Keratinocyte (primary cell): ENCODE results near the gene FAAH. TPM values are rescaled to one million over a fixed set of nuclear protein-coding genes. Genes with fewer than 3 reads are reported as not detected.
A peak's percentile ranks its signal among the peaks of the same experiment; 100 is the strongest.

Experiments
- DNase-seq: peaks from one replicate; pipeline ENCODE4 v3.0.0-alpha.2; 2011; ENCODE audit warnings: low read depth, missing footprints, low spot score
- FAIRE-seq: peaks from 2 replicates; lab custom pipeline; 2011; peaks lifted over from hg19 to GRCh38; lab: Jason Lieb, UNC
- H2AFZ ChIP-seq: 2 replicates; pipeline ENCODE4 v1.6.0; 2012; ENCODE audit warnings: low read length, control low read depth, inconsistent platforms; ENCODE audit not compliant: control insufficient read depth
- H3K27ac ChIP-seq: 2 replicates; pipeline ENCODE4 v1.5.1; 2011; ENCODE audit warnings: low read length; ENCODE audit not compliant: control insufficient read depth, insufficient read depth
- H3K27me3 ChIP-seq: 3 replicates; pipeline ENCODE4 v1.6.0; 2011; ENCODE audit warnings: low read length; ENCODE audit not compliant: control insufficient read depth, insufficient read depth; ENCODE audit errors: extremely low read depth
- H3K36me3 ChIP-seq, 2 experiments: 2 replicates in 1 of 2; 3 replicates in 1 of 2; pipeline ENCODE4 v1.5.1; 2011; ENCODE audit warnings: low read length in 2 of 2, mild to moderate bottlenecking in 1 of 2; ENCODE audit not compliant: control insufficient read depth in 2 of 2, insufficient read depth in 2 of 2; ENCODE audit errors: extremely low read depth in 1 of 2
- H3K4me1 ChIP-seq: 3 replicates; pipeline ENCODE4 v1.5.1; 2011; ENCODE audit warnings: low read length; ENCODE audit not compliant: control insufficient read depth, insufficient read depth; ENCODE audit errors: extremely low read depth
- H3K4me2 ChIP-seq: 3 replicates; pipeline ENCODE4 v1.6.0; 2011; ENCODE audit warnings: low read depth, low read length; ENCODE audit not compliant: control insufficient read depth, insufficient read depth; ENCODE audit errors: extremely low read depth
- H3K4me3 ChIP-seq, 3 experiments: fragments of 200-600 bp in 1 of 3; sonication (generic) in 1 of 3; 2 replicates in 2 of 3; 3 replicates in 1 of 3; pipeline ENCODE4 v1.5.1; 2011 to 2016; ENCODE audit warnings: low read length in 3 of 3, mild to moderate bottlenecking in 3 of 3, control low read depth in 2 of 3, inconsistent platforms in 1 of 3, low read depth in 1 of 3, mixed read lengths in 1 of 3, mixed run types in 1 of 3, moderate library complexity in 1 of 3; ENCODE audit not compliant: control insufficient read depth in 2 of 3, insufficient read depth in 2 of 3; ENCODE audit errors: extremely low read depth in 1 of 3
- H3K79me2 ChIP-seq: 2 replicates; pipeline ENCODE4 v1.6.0; 2012; ENCODE audit warnings: low read length; ENCODE audit not compliant: control insufficient read depth, insufficient read depth
- H3K9ac ChIP-seq: 3 replicates; pipeline ENCODE4 v1.6.0; 2011; ENCODE audit warnings: low read length; ENCODE audit not compliant: control insufficient read depth, insufficient read depth; ENCODE audit errors: extremely low read depth
- H3K9me1 ChIP-seq: 3 replicates; pipeline ENCODE4 v1.6.0; 2011; ENCODE audit warnings: low read length; ENCODE audit not compliant: control insufficient read depth, insufficient read depth; ENCODE audit errors: extremely low read depth
- H3K9me3 ChIP-seq: 2 replicates; pipeline ENCODE4 v1.5.1; 2012; ENCODE audit warnings: low read depth, low read length; ENCODE audit not compliant: control insufficient read depth
- H4K20me1 ChIP-seq: 3 replicates; pipeline ENCODE4 v1.6.0; 2011; ENCODE audit warnings: low read length; ENCODE audit not compliant: control insufficient read depth, insufficient read depth; ENCODE audit errors: extremely low read depth
- CTCF ChIP-seq, 3 experiments: IDR thresholded peaks in 1 of 3; conservative IDR thresholded peaks in 1 of 3; optimal IDR thresholded peaks in 1 of 3; 2 replicates in 2 of 3; 3 replicates in 1 of 3; pipeline versions ENCODE3 to v1.5.1; 2011; ENCODE audit warnings: low read length in 3 of 3, mild to moderate bottlenecking in 3 of 3, moderate library complexity in 2 of 3, control low read depth in 1 of 3, inconsistent platforms in 1 of 3; ENCODE audit not compliant: insufficient read depth in 2 of 3; ENCODE audit errors: extremely low read depth in 1 of 3
- EZH2 ChIP-seq: IDR thresholded peaks from one replicate; pipeline ENCODE4 v1.6.1; 2012; ENCODE audit warnings: inconsistent platforms, mild to moderate bottlenecking, low read length, moderate library complexity
- dilution Hi-C: fragments of 300-500 bp; cut with MboI; formaldehyde crosslinking; loops from one replicate; pipeline ENCODE4 v1.7.0; 2020; ENCODE audit warnings: low sequenced_read_pairs; ENCODE audit not compliant: extremely low pct_ligation_motif_present
- polyA plus RNA-seq, 5 experiments: library from polyadenylated mRNA; depleted of rRNA in 3 of 5; stranded (reverse) in 3 of 5; stranded (forward) in 1 of 5; unstranded in 1 of 5; fragments of >200 nt; gene quantifications; 1 replicate in 1 of 5; 2 replicates in 3 of 5; 3 replicates in 1 of 5; pipeline versions ENCODE4 v1.2.1 to v1.2.3, GENCODE V29; 2011 to 2012; ENCODE audit warnings: missing spikeins in 2 of 5, low read depth in 1 of 5, low replicate concordance in 1 of 5

Gene FAAH
- polyA plus RNA-seq, 1 donor (not counting 4 experiments of a cell fraction or from before 2014, with no cell fraction given), result 5.3 TPM

GRCh38 chr1:46401964-46402626 is 8.0 kb downstream of the FAAH start:
- Histone ChIP-seq H3K36me3 (peaks cover 0 to 2% of the 10 kb centered on the region in 2 experiments), H4K20me1 (no peaks in the 10 kb centered on the region), H3K27ac (no peak overlapping the region), H3K27me3 (no peaks in the 10 kb centered on the region), H3K4me3 (no peak overlapping the region), H3K4me1 (peaks cover 16% of the 10 kb centered on the region), H3K9me1 (peaks cover 4% of the 10 kb centered on the region), H2AFZ (peak overlapping the region; percentile 35), H3K4me2 (peak overlapping the region; percentile 37), H3K9ac (no peak overlapping the region), H3K9me3 (no peaks in the 10 kb centered on the region), H3K79me2 (no peaks in the 10 kb centered on the region)
- FAIRE-seq, result peak; percentile 94
- no peak for TF ChIP-seq CTCF (optimal IDR thresholded peaks at IDR 0.05 in 1 of 3, IDR thresholded peaks at IDR 0.05 in 1 of 3, conservative IDR thresholded peaks at IDR 0.05 in 1 of 3; ENCODE audit: extremely low read depth in 1 of 3, insufficient read depth in 2 of 3, low read length in 3 of 3)
- no peak for TF ChIP-seq EZH2
- dilution Hi-C loops, result no loop called here
- DNase-seq, result peak; percentile 70

- Histone ChIP-seq H3K36me3 (peaks cover 0 to 3% of the 10 kb centered on the region in 2 experiments), H2AFZ (no peak overlapping the region), H4K20me1 (no peaks in the 10 kb centered on the region), H3K27me3 (no peaks in the 10 kb centered on the region), H3K79me2 (no peaks in the 10 kb centered on the region), H3K4me3 (no peak overlapping the region), H3K9me1 (peaks cover 4% of the 10 kb centered on the region), H3K9ac (no peak overlapping the region), H3K4me2 (no peak overlapping the region), H3K4me1 (peaks cover 14% of the 10 kb centered on the region), H3K9me3 (no peaks in the 10 kb centered on the region), H3K27ac (no peak overlapping the region)
- DNase-seq, result no peak
- TF ChIP-seq CTCF (optimal IDR thresholded peaks at IDR 0.05 in 1 of 3, IDR thresholded peaks at IDR 0.05 in 1 of 3, conservative IDR thresholded peaks at IDR 0.05 in 1 of 3; ENCODE audit: extremely low read depth in 1 of 3, insufficient read depth in 2 of 3, low read length in 3 of 3) (no peak), EZH2 (no peak)
- FAIRE-seq, result no peak
- dilution Hi-C loops, result no loop called here
These were observed 9.8 kb downstream of the FAAH start for GRCh38 chr1:46403916-46404315.
